ENCODE data around the gene ITM2C.

The ITM2C gene

DNA sequence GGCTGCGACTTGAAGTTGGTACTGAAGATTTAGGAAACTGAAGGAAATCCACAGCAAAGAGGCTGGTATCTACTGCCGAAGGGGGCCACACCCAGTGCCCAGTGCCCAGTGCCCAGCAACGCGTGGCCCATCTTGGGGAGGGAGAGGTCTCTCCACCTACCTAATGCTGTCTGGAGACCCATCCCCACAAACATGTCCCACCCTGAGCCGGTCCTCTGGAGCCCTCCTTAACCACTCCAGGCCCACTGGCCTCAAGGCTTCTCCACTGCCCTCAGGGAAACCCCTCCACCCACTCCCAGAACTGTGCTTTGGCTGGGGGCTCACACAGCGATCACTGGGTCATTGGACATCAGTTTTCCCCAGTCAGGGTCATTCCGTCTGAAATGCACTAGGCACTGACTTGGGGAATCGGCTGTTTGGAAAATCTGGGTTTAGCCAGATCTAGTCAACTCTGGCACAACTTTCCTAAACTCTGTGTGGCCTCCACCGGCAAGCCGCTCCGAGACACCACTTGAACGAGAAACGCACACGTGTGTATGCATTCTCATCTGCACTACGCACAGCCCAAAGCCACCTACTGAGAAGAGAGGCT is 40.2 kb downstream of the ITM2C start:
- no peak for DNase-seq (ENCODE audit: low read depth, low spot score)
- no peak overlapping the region for H3K27ac ChIP-seq

DNA sequence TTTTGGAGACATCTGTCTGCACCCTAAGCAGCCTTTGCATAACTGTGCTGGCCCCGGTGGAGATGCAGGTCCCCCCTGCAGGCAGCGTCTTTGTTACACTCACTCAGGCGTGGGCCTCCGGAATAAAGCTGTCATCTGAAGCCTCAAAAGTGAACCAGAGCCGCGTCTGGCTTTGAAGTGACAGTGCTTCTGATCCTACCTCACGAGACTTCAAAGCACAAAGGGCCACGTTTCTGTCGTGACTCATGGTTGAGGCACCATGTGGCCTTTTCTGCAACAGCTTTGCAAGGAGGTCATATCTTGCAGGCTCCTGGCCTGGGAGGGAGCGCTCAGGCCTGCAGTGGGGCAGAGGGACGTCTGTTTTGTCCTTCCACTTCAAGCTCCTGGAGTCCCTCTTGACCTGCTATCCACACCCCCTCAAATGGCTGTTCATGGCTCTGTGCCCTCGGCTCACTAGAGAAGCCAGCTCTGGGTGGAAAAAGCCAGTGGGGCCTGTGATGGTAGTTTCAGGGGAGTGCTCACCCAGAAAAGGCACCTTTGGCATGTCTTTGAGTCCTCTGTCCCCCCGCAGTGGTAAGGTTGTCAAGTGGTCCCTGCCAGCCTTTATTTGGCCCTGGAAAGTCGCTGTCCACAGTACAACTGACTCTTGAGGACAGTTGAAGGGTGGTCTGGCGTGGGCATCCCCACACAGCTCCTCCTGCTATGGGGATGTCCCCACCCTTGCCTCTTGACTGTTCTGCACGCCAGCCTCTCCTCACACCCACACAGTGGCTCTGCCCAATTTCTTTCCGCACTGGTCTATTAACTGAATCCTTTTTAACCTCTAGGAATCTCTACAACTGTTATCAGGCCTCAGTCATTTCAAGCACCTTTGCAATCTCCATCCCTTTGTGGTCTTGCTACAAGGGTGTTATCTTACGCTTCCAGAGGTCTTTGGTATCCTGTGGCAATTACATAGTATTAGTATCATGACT is 41.0 kb downstream of the ITM2C start:
- no peak overlapping the region for H3K27ac ChIP-seq
- DNase-seq (ENCODE audit: low read depth, low spot score), result no peak

GRCh38 chr2:230906471-230907230 is 41.9 kb downstream of the ITM2C start:
- DNase-seq (ENCODE audit: low read depth, low spot score), result no peak
- H3K27ac ChIP-seq, result no peak overlapping the region

DNA sequence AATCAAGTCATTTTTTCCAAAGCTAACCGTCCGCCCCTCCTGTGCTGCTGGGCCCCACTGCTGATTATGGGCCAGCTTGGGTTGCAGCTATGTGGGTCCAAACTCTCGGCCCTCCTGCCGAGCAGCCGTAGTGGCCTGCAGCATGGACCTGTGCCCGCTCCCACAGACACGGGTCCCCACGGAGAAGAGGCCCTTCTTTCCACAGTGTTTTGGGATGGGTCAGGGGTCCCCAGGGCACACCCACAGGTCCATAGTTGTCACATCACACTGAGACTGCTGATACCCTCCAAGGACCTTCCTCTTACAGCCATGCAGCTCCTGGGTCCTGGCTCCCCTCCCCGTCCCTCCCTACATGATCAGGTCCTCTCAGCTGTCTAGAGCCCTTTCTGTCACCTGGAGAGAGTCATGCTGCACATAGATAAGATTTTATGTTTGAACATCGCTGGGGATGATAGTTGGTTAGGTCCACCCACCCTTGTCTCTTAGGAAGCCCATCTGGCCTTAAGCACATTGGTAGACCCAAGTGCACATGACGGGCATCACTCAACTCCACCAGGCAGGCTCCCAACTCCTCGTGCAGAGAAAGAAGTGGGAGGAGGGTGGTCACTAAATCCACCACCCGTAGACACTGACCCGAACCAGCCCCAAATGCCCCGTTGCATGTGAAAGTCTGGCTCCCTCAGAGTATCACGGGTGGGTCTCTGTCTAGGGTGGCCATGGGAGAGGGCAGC is 42.8 kb downstream of the ITM2C start:
- H3K27ac ChIP-seq, result no peak overlapping the region
- no peak for DNase-seq (ENCODE audit: low read depth, low spot score)

GRCh38 chr2:230908092-230908594 is 43.4 kb downstream of the ITM2C start:
- no peak for DNase-seq (ENCODE audit: low read depth, low spot score)
- H3K27ac ChIP-seq, result peak overlapping the region; percentile 14

DNA sequence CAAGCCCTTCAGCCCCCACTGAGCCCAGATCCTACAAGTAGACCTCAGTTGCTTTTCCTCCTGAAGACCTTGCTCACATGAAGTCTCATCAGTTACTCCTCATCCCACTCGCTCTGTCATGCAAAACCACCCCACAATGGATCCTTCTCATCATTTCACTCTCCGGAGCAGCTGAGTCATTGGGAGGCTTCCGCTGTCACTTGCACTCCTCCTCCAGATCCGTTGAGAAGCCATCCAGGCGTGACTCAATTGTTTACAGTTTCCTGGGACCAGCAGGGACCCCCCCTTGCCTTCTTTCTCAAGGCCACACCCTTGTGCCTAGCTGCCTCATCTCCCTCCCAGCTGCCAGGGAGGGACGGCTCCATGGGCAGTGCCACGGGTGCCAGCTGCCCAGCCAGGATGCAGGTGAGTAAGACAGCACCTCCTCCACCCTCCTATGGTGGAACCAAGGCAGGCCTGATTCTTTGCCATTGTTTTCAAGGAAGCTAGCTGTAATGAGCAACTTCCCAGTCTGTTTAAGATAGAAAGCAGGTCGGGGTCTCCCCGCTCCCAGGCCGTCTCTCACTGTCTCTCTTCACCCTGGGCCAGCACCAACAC is 44.0 kb downstream of the ITM2C start:
- peak; percentile 89 for DNase-seq (ENCODE audit: low read depth, low spot score)
- H3K27ac ChIP-seq, result peak overlapping the region; percentile 14

- no peak for DNase-seq (ENCODE audit: low read depth, low spot score)
- no peak overlapping the region for H3K27ac ChIP-seq
Measured at GRCh38 chr2:230909841-230910545, 45.3 kb downstream of the ITM2C start.

DNA sequence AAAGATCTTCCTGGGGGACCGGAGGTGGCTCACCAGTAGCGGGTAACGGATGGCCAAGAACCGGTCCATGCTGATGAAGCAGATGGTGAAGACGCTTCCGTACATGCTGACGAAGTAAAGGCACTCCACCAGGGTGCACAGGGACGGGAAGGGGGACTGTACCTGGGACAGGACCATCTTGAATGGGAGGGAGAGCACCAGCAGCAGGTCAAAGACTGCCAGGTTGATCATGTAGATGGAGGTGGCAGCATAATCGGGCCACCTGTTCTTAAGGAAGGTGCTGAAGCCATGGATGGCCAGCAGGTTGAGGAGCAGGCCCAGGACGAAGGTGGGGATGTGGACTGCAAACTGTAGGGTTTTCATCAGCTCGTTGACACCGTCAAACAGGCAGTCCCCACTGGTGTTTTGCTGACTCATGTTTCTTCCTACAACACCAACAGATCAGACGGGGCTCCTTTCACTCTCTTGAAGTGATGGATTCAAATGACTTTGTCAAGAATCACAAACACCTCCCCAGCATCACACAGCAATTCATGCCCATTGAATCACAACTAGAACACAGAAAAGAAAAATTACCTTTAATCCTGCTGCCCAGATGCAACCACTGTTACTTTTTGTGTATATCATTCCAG is 45.9 kb downstream of the ITM2C start:
- DNase-seq (ENCODE audit: low read depth, low spot score), result no peak
- no peak overlapping the region for H3K27ac ChIP-seq

GRCh38 chr2:230912046-230912445 is 47.3 kb downstream of the ITM2C start:
- no peak overlapping the region for H3K27ac ChIP-seq
- no peak for DNase-seq (ENCODE audit: low read depth, low spot score)

- no peak overlapping the region for H3K27ac ChIP-seq
- DNase-seq (ENCODE audit: low read depth, low spot score), result no peak
Measured at GRCh38 chr2:230912724-230913123, 48.0 kb downstream of the ITM2C start.

GRCh38 chr2:230913406-230914143 is 48.8 kb downstream of the ITM2C start:
- no peak overlapping the region for H3K27ac ChIP-seq
- DNase-seq (ENCODE audit: low read depth, low spot score), result no peak

- no peak overlapping the region for H3K27ac ChIP-seq
- no peak for DNase-seq (ENCODE audit: low read depth, low spot score)
Measured at GRCh38 chr2:230914886-230915285, 50.1 kb downstream of the ITM2C start.

- H3K27ac ChIP-seq, result no peak overlapping the region
- no peak for DNase-seq (ENCODE audit: low read depth, low spot score)
Measured at GRCh38 chr2:230915319-230915718, 50.6 kb downstream of the ITM2C start.

DNA sequence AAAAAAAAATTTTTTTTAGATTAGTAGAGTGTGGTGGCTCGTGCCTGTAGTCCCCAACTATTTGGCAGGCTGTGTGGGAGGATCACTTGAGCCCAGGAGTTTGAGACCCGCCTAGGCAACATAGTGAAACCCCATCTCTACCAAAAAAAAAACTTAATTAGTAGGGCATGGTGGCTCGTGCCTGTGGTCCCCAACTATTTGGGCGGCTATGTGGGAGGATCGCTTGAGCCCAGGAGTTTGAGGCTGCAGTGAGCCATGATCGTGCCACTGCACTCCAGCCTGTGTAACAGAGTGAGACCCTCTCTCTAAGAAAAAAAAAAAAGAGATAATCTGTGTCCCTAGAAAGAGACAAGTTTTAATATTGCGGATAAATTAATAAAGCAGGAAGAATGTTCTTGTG is 51.5 kb downstream of the ITM2C start:
- DNase-seq (ENCODE audit: low read depth, low spot score), result no peak
- no peak overlapping the region for H3K27ac ChIP-seq

GRCh38 chr2:230919240-230919639 is 54.5 kb downstream of the ITM2C start:
- H3K27ac ChIP-seq, result no peak overlapping the region
- DNase-seq (ENCODE audit: low read depth, low spot score), result no peak

DNA sequence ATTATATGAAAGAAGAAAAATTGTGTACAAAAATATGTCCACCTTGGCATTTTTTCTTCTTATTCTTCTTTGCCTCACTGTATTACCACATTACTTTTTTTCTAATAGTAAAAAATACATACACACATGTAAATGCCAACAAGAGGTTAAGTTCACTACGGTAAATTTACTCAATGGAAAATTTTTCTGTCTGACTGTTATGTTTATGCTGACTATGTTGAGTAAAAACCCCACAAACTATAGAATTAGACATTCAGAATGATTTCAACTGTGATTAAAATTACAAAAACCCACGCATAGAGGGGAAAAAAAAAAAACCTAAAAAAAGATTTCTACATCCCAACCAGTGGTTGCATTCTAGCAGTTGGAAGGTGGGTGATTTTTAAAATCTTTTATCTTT is 54.9 kb downstream of the ITM2C start:
- DNase-seq (ENCODE audit: low read depth, low spot score), result no peak
- no peak overlapping the region for H3K27ac ChIP-seq

- H3K27ac ChIP-seq, result no peak overlapping the region
- DNase-seq (ENCODE audit: low read depth, low spot score), result no peak
Measured at GRCh38 chr2:230920167-230920566, 55.4 kb downstream of the ITM2C start.
